Measurements from ENCODE around the gene RASAL1.
"Not testable (repeated sequence)": the region's sequence is repeated elsewhere in the genome, so short reads cannot be mapped to it uniquely, and the experiment has no call there.

Gene RASAL1

DNA sequence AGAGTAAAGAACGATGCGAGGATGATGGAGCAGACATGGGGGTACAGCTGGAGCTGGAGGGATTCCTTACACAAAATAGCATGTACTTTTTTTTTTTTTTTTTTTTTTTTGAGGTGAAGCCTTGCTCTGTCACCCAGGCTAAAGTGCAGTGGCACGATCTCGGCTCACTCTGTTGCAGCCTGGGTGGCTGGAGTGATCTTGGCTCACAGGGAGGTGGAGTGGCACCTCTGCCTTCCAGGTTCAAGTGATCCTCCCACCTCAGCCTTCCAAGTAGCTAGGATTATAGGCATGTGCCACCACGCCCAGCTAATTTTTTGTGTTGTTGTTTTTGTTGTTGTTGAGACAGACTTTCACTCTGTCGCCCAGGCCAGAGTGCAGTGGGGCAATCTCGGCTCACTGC lies 5.1 kb upstream of the RASAL1 start:
- DNase-seq (ENCODE audit: low spot score), result no peak

GRCh38 chr12:113138826-113139225 lies 3.3 kb upstream of the RASAL1 start:
- DNase-seq (ENCODE audit: low spot score), result no peak

- DNase-seq (ENCODE audit: low spot score), result no peak
Measured at GRCh38 chr12:113137861-113138783, 2.6 kb upstream of the RASAL1 start.

DNA sequence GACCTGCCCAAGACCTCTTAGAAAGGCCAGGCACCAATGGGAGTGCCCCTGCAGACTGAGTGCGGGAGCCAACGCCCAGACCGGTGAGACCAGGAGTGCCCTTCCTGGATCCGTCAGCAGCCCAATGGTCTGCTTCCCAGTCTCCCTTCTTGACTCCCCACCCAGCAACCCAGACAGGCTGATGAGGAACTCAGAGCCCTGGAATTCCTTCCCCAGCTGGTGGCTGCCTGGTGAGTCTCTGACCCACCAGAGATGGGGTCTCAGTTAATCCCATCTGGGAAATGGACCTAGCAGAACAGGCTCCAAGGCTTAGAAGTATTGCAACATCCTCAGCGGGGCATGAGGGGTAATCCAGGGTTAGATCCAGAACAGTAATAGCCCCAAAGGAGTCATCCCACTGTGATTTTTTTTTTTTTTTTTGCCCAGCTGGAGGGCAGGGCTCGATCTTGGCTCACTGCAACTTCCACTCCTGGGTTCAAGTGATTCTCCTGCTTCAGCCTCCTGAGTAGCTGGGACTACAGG lies 1.5 kb upstream of the RASAL1 start:
- no peak for DNase-seq (ENCODE audit: low spot score)

DNA sequence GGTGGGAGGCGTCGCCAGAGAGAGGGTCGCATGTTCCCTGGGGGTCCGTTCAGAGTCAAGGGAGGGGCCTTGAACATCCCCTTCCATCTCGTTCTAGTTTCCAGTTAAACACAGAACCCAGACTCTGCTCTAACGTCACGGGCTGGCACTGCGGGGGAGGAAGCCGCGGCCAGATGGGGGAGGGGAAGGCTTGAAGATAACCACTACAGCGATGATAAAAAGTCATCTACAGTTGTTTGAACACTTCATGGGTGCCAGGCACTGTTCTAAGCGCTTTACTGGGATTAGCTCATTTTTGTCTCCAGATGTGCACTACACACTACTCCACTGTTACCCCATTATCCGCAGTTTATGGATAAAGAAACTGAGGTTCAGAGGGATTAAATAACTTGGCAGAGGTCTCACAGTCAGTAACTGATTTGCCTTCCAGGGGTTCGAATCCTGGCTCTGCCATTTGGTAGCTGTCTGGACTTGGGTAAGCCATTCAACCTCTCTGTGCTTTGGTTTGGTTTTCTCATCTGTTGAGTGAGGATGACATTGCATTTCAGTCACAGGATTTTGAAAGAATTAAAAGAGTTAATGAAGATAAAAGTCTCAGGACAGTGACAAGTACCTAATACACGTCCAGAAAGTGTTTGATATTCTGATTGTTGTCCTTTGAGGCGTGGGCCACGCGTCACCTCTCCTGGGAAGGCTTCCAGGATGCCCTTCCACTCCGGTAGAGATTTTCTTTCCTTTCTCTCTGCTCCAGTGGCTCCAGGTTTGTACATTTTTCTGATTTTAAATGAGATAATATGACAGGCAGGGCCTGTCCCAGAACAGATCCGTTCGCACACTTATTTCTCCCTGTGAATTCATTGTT lies 798 bp upstream of the RASAL1 start:
- peak; percentile 37 for DNase-seq (ENCODE audit: low spot score)

- DNase-seq (ENCODE audit: low spot score), result no peak
Measured at GRCh38 chr12:113134521-113134951, 1.0 kb downstream of the RASAL1 start.

DNA sequence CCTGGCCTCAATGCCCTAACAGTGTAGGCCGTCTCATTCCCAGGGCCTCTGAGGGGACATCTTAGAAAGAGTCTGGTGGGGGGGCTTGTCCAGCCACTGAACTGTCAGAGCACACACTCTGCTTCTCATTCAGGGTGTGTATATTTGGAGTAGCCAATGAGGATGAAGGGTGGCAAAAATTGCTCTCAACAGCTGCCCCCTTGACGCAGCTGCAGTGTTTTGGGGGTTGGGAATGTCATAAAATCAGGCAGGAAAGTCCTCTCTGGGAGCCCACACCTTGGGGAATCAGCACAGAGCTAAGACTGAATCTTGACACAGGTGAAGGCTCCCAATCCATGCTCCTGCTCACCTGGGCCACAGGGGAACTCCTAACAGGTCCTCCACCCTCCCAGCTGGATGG lies 1.5 kb downstream of the RASAL1 start:
- DNase-seq (ENCODE audit: low spot score), result no peak

- DNase-seq (ENCODE audit: low spot score), result no peak
Measured at GRCh38 chr12:113133666-113134065, 1.9 kb downstream of the RASAL1 start.

- DNase-seq (ENCODE audit: low spot score), result no peak
Measured at GRCh38 chr12:113133036-113133435, 2.5 kb downstream of the RASAL1 start.

- DNase-seq (ENCODE audit: low spot score), result no peak
Measured at GRCh38 chr12:113131556-113131955, 4.0 kb downstream of the RASAL1 start.

DNA sequence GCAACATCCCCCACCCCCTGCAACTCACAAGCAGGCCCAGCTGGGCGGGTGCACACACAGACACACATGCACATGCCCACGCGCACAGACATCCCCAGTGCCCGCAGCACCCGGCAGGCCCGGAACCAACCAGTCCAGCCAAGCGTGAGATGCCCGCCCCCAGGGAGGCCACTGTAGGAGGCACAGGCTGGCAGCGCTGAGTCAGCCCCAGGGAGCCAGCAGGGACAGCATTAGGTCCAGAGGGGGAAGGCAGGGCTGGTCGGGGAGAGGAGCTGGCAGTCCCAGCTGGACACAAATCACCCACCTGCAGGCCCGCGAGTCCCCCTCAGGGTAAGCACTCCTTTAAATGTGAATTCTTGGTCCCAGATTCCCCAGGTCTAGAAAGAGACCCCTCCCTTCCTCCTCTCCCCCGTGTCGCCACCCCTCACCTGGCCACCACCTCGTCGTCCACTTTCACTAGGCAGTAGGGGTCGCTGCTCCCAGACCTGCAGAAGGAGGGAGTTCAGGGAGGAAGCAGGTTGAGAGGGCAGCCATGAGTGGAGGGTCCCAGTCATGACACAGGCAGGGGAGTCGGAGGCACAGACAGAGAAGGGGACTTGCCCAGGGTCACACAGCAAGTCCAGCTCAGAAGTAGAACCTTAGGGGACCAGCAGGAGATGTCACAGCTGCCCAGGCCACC lies 5.0 kb downstream of the RASAL1 start:
- DNase-seq (ENCODE audit: low spot score), result no peak

DNA sequence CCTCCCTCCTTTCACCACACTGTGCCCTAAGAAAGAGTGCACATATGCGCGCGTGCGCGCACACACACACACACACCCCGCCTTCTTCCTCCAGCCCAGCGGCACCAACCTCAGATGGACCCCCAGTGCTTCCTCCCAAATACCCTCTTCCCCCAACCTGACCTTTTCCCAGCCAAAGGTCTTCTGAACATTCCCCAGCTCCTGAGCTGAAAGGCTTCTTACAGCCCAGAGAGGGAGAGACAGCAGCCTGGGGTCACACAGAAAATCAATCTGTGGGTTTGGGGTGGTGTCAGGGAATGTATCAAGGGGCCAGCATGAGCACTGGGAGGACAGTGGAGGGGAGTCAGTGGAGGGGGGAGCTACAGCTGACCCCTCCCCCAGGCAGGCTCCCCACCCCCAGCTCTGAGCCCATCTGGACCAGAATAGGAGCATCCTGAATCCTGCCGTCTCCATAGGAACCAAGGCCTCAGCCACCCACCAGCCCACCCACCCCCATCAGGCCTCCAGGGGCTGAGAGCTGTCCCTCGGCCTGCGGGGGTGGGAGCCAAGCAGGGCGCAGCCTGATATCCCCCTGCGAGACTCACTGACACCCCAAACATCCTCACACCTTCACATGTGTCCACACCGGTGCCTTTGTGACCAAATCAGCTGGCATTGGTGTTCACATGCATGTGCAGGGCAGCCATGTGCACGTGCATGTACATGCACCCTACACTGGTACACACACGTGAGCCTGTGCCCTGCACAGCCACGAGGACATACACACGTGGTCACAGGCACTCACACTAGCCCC lies 5.7 kb downstream of the RASAL1 start:
- no peak for DNase-seq (ENCODE audit: low spot score)

GRCh38 chr12:113128802-113129663 lies 6.5 kb downstream of the RASAL1 start:
- no peak for DNase-seq (ENCODE audit: low spot score)

DNA sequence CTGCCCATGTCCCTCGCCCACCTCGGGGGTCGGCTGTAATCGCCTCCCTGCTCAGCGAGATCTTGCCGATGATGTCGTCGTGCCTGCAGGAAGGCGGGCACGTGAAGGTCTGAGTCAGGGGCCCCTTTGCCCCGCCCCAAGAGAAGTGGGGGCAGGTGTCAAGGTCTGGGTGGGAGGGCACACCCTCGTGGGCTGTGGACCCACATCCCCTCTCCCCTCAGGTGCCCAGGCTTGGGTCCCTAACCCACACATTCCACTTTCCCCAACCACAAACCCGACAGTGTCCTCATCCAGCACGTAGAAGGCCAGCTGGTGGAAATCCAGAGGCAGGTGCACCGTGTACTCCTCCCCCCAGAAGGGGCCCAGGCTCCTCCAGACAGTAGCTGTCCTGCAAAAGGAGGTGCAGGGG lies 7.8 kb downstream of the RASAL1 start:
- no peak for DNase-seq (ENCODE audit: low spot score)

DNA sequence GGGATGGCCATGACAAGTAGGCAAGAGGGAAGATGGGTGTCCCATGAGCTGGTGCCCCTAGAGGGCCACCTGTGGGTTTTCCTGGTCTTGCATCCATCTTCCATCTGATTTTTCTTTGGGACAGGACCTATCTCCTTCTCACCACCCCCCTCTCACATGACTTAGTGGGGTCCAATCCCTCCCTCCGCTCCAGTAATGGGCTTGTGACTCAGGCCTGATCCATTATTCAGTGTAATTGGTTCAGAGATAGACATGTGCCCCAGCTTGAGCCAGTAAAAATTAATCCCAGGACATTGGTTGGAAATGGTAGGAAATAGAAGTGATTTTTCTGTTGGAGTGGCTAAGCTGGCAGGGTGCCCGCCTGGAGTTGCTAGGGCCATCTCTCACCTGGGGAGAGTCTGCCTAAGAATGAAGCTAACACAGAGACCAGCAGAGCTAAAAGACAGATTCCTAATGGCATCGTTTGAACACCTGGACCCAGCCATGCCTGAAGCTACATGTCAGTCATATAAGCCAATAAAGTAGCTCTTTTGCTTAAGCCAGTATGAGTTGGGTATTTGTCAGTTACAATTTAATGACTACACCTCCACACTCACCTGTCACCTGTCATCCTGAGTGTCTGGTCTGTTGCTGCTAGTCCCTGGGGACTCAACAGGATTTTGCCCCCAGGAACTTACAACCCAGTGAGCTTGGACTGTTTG lies 14.7 kb downstream of the RASAL1 start:
- DNase-seq (ENCODE audit: low spot score), result no peak

DNA sequence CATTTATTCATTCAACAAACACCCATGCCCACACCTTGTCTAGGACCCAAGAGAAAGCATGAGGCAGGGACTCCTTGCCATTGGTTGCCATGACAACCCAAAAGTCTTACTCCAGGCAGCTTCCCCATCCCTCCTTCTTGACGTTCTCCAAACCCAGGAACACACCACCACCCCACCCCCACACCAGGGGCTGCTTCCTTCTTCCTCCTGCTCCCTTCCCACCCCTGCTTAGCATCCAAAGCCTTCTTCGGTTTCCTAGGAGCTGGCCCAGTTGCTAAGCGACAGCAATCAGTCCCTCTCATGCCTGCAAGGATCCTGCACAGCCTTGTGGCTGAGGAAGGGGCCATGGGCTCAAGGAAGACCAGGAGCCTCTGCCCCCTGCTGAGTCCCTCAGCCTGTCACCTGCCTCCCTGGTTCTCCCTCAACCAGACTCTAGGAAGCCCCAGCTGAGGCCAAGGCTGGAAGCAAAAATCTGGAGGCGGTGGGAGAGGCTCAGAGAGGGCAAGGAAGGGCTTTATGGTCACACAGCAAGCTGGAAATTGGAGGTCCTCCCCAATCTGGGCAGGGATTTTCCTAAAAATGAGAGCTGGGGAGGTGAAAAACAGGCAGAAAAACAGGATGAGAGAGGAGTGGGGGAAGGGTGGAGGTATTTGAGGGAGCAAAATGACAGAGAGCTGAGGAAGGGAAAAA lies 15.4 kb downstream of the RASAL1 start:
- no peak for DNase-seq (ENCODE audit: low spot score)

DNA sequence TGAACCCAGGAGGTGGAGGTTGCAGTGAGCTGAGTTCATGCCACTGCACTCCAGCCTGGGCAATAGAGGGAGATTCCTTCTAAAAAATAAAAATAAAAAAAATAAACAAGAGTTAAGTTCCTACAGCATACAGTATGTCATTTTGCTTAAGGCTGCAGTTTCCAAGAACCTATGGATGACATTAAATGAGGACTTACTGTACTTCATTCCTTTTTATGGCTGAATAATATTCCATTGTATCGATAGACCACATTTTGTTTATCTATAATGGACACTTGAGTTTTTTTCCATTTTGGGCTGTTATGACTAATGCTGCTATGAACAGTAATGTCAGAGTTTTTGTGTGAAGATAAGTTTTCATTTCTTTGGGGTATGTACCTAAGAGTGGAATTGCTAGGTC lies 17.4 kb downstream of the RASAL1 start:
- DNase-seq (ENCODE audit: low spot score), result no peak

DNA sequence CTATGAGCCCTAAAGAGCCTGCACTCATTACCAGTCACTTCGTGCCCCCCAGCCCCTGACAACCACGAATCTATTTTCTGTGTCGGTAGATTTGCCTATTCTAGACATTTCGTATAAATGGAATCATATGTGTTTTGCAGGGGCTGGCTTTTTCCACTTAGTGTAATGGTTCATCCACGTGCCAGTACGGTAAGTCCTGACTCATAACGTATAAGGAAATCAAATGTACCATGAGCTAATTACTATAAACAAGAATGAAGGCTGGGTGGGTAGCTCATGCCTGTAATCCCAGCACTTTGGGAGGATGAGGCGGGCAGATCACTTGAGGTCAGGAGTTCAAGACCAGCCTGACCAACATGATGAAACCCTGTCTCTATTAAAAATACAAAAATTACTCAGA lies 17.9 kb downstream of the RASAL1 start:
- DNase-seq (ENCODE audit: low spot score), result not testable (repeated sequence)

DNA sequence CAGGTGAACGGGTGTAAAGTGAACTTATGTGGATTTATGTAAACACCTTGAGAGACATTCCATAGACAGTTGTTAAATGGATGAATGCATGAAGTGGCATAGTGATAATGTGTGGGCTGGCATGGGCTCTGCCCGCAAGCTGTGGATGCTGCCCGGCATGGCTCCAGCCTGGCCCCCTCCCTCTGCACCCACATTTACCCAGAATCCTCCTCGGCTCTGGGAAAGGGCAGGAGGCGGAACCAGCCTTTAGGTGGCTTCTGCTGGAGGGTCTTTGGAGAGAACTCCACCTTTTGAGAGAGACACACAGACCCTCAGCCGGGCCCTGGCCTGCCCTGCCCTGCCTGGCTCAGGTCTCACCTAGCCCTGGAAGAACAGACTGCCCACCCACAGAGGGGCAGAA lies 18.7 kb downstream of the RASAL1 start:
- DNase-seq (ENCODE audit: low spot score), result no peak

Measured in activated CD4-positive, alpha-beta T cell treated with anti-CD3 and anti-CD28 coated beads, Interleukin-2, Interleukin-4, amounts not matched to agents 100 ng/mL and 50 ng/mL, durations not matched to agents 16 hours and 8 hours (primary cell).